Measurements from ENCODE around the gene KIF7. TPM values are rescaled to one million over a fixed set of nuclear protein-coding genes. Genes with fewer than 3 reads are reported as not detected.

The KIF7 gene
- total and polyA plus RNA-seq, 2 donors (not counting 3 experiments of a cell fraction or from before 2014, with no cell fraction given) = 4.2 to 11.3 TPM

- no peaks in the 10 kb centered on the region for H3K79me2 ChIP-seq (ENCODE audit: control insufficient read depth, insufficient read depth, low read length)
- no peak overlapping the region for H3K27ac ChIP-seq (ENCODE audit: insufficient read depth, low read depth, low read length)
- no peaks in the 10 kb centered on the region for H3K9me1 ChIP-seq (replicated peaks; ENCODE audit: control insufficient read depth, extremely low read depth, insufficient read depth, low read length)
- H3K27me3 ChIP-seq (ENCODE audit: control insufficient read depth in 2 of 2, insufficient read depth in 2 of 2, low read length in 2 of 2) = no peaks in the 10 kb centered on the region
- FAIRE-seq = no peak
- H3K36me3 ChIP-seq (ENCODE audit: control insufficient read depth in 2 of 2, extremely low read depth in 1 of 2, insufficient read depth in 2 of 2, low read length in 2 of 2) = peaks cover 0 to 5% of the 10 kb centered on the region in 2 experiments
- no peak overlapping the region for H3K9ac ChIP-seq (replicated peaks; ENCODE audit: extremely low read depth, insufficient read depth, low read length)
- no peak for TF ChIP-seq JUN (IDR thresholded peaks at IDR 0.05; ENCODE audit: borderline replicate concordance, insufficient read depth, insufficient read length, low read depth)
- TF ChIP-seq EZH2 (IDR thresholded peaks at IDR 0.05; ENCODE audit: borderline replicate concordance, low read depth, low read length, severe bottlenecking) = no peak
- TF ChIP-seq FOS (IDR thresholded peaks at IDR 0.05; ENCODE audit: borderline replicate concordance, insufficient read depth, low read length) = no peak
- no peak for TF ChIP-seq MYC (IDR thresholded peaks at IDR 0.05; ENCODE audit: low read depth, low read length)
- no peak for TF ChIP-seq CTCF (IDR thresholded peaks at IDR 0.05; ENCODE audit: extremely low read depth in 1 of 2, insufficient read depth in 1 of 2, low read depth in 1 of 2, low read length in 2 of 2)
- no peak for TF ChIP-seq GATA2 (IDR thresholded peaks at IDR 0.05; ENCODE audit: insufficient read depth, insufficient read length, low read depth, low read length)
- TF ChIP-seq POLR2AphosphoS5 (IDR thresholded peaks at IDR 0.05; ENCODE audit: insufficient read depth, low read depth, low read length) = no peak
- no peak for TF ChIP-seq POLR2A (IDR thresholded peaks at IDR 0.05; ENCODE audit: low read depth, low read length)
- TF ChIP-seq MAX (IDR thresholded peaks at IDR 0.05; ENCODE audit: insufficient read depth, insufficient read length) = no peak
- dilution Hi-C loops (cut with MboI; ENCODE audit: extremely low pct_ligation_motif_present, low sequenced_read_pairs) = no loop called here
- no peaks in the 10 kb centered on the region for H3K4me1 ChIP-seq (ENCODE audit: control insufficient read depth, extremely low read depth, insufficient read depth, low read length)
- H3K9me3 ChIP-seq (replicated peaks; ENCODE audit: control insufficient read depth, insufficient read depth, low read length) = no peaks in the 10 kb centered on the region
- no TSS peak for BruUV-seq (replicated peaks)
- CTCF ChIA-PET = interaction anchor here (0.7 to 4.4 kb wide), 13 partner anchors 8 to 227 kb away, joined by 3 to 55 read pairs (median 4); no protein-coding TSS in a partner anchor
- no peak overlapping the region for H3K4me3 ChIP-seq (replicated peaks in 1 of 3; ENCODE audit: insufficient read depth in 1 of 3, low read depth in 1 of 3, low read length in 3 of 3)
- H4K20me1 ChIP-seq (replicated peaks; ENCODE audit: control insufficient read depth, extremely low read depth, insufficient read depth, low read length) = no peaks in the 10 kb centered on the region
- intact Hi-C loops (cut with micrococcal nuclease) = no loop called here
- no peak for DNase-seq (ENCODE audit: low read depth, low spot score)
- H2AFZ ChIP-seq (ENCODE audit: low read depth, low read length) = no peak overlapping the region
- POLR2A ChIA-PET = no interaction called here
- H3K4me2 ChIP-seq (ENCODE audit: insufficient read depth, low read length) = no peak overlapping the region
These were observed 6.9 kb downstream of the KIF7 start for GRCh38 chr15:89648106-89649012.

Measured in endothelial cell of umbilical vein (primary cell).